Activated T-helper 9 cell treated with anti-CD3 and anti-CD28 coated beads, Interleukin-2, amount 50 U/mL, for 16 hours (primary cell): ENCODE data around the gene LRRC8C.

Source experiments
- DNase-seq: peaks from one replicate; pipeline ENCODE4 v3.0.0-alpha.2; 2020; ENCODE audit warnings: low read depth

Gene LRRC8C

GRCh38 chr1:89633800-89634625 lies 1.1 kb downstream of the LRRC8C start:
- peak; percentile 10 for DNase-seq

- DNase-seq, result no peak
These were observed 3.2 kb downstream of the LRRC8C start for GRCh38 chr1:89635825-89636815.

GRCh38 chr1:89637496-89637895 lies 4.6 kb downstream of the LRRC8C start:
- no peak for DNase-seq

GRCh38 chr1:89640440-89640839 lies 7.5 kb downstream of the LRRC8C start:
- no peak for DNase-seq

GRCh38 chr1:89641781-89642180 lies 8.9 kb downstream of the LRRC8C start:
- no peak for DNase-seq

GRCh38 chr1:89643577-89643976 lies 10.7 kb downstream of the LRRC8C start:
- no peak for DNase-seq

- DNase-seq, result no peak
These were observed 11.3 kb downstream of the LRRC8C start for GRCh38 chr1:89644119-89644814.

- DNase-seq, result no peak
These were observed 13.3 kb downstream of the LRRC8C start for GRCh38 chr1:89646259-89646658.

- DNase-seq, result no peak
These were observed 16.9 kb downstream of the LRRC8C start for GRCh38 chr1:89649783-89650182.

- no peak for DNase-seq
These were observed 19.5 kb downstream of the LRRC8C start for GRCh38 chr1:89652373-89652772.

- DNase-seq, result no peak
These were observed 25.0 kb downstream of the LRRC8C start for GRCh38 chr1:89657886-89658285.

GRCh38 chr1:89659322-89660081 lies 26.6 kb downstream of the LRRC8C start:
- peak; percentile 10 for DNase-seq

GRCh38 chr1:89660224-89661061 lies 27.5 kb downstream of the LRRC8C start:
- DNase-seq, result no peak

- DNase-seq, result no peak
These were observed 33.0 kb downstream of the LRRC8C start for GRCh38 chr1:89665941-89666340.

- no peak for DNase-seq
These were observed 33.7 kb downstream of the LRRC8C start for GRCh38 chr1:89666640-89667039.

- no peak for DNase-seq
These were observed 34.8 kb downstream of the LRRC8C start for GRCh38 chr1:89667691-89668090.

GRCh38 chr1:89668961-89669360 lies 36.0 kb downstream of the LRRC8C start:
- DNase-seq, result no peak

GRCh38 chr1:89669441-89669840 lies 36.5 kb downstream of the LRRC8C start:
- no peak for DNase-seq

- no peak for DNase-seq
These were observed 37.2 kb downstream of the LRRC8C start for GRCh38 chr1:89670163-89670562.

- DNase-seq, result no peak
These were observed 37.8 kb downstream of the LRRC8C start for GRCh38 chr1:89670711-89671110.
